ENCODE results near the gene PIGR. TPM values are rescaled to one million over a fixed set of nuclear protein-coding genes. Genes with fewer than 3 reads are reported as not detected.

The PIGR gene
- total and polyA plus RNA-seq, 10 of the 15 experiments (the other 5 are each of a cell fraction or from before 2014, with no cell fraction given), result 0.96 to 7.6 (median 1.8) TPM

GRCh38 chr1:206912445-206913095 is 33.7 kb downstream of the PIGR start:
- in situ Hi-C loops (cut with MboI) (loop anchor here (5.0 kb wide), 2 partner anchors 100 to 185 kb away; no protein-coding TSS in a partner anchor), intact Hi-C loops (cut with micrococcal nuclease; ENCODE audit: unreplicated experiment) (loop anchor here (1.0 to 10.0 kb wide), 7 partner anchors 18 to 408 kb away; partner anchors contain the start of genes DYRK3 and RASSF5)
- no peak overlapping the region for H3K27ac ChIP-seq (ENCODE audit: control insufficient read depth, insufficient read depth)
- ChIA-PET CTCF (interaction anchor here (0.6 to 12.9 kb wide), 76 partner anchors 9 to 329 kb away, joined by 3 to 643 read pairs (median 5); partner anchors contain the start of genes DYRK3, FCAMR, FCMR and IL10), SMC1A (ENCODE audit: uncharacterized antibody, unreplicated experiment) (interaction anchor here (0.7 to 12.6 kb wide), 47 partner anchors 9 to 368 kb away, joined by 3 to 431 read pairs (median 5); partner anchors contain the start of genes DYRK3, FCAMR, FCMR and IL20), RAD21 (ENCODE audit: unreplicated experiment) (interaction anchor here (0.7 to 12.9 kb wide), 47 partner anchors 9 to 441 kb away, joined by 3 to 371 read pairs (median 5); partner anchors contain the start of genes DYRK3, FCMR and IL20), POLR2A (interaction anchor here (0.9 to 12.2 kb wide), 6 partner anchors 10 to 177 kb away, joined by 3 to 222 read pairs (median 6); partner anchors contain the start of gene FCMR)
- peaks cover 18 to 40% of the 10 kb centered on the region in 2 experiments for H3K36me3 ChIP-seq (ENCODE audit: control insufficient read depth in 2 of 2, insufficient read depth in 2 of 2, low read length in 1 of 2)
- WGBS (ENCODE audit: insufficient coverage, insufficient replicate concordance, low lambda C conversion rate, missing lambda C conversion rate), result 15% methylated on average over 7 of the region's 7 CpGs
- ATAC-seq (peak; percentile 78), DNase-seq (ENCODE audit: low read depth, low spot score) (no peak), FAIRE-seq (peak; percentile 95)
- H4K20me1 ChIP-seq (ENCODE audit: control insufficient read depth, insufficient read depth), result peaks cover 7% of the 10 kb centered on the region
- H3K9me3 ChIP-seq (replicated peaks; ENCODE audit: control insufficient read depth, insufficient read depth, low read length), result no peaks in the 10 kb centered on the region
- BruUV-seq (replicated peaks), result no TSS peak
- H3K4me3 ChIP-seq, result no peak overlapping the region
- H3K79me2 ChIP-seq (ENCODE audit: control insufficient read depth, insufficient read depth, low read length), result peaks cover 44% of the 10 kb centered on the region
- peaks cover 38% of the 10 kb centered on the region for H3K4me1 ChIP-seq (ENCODE audit: control insufficient read depth, insufficient read depth, low read length)
- H3K4me2 ChIP-seq (ENCODE audit: control insufficient read depth, insufficient read depth), result no peak overlapping the region
- no peaks in the 10 kb centered on the region for H3K27me3 ChIP-seq (replicated peaks in 1 of 2; ENCODE audit: control insufficient read depth in 2 of 2, insufficient read depth in 2 of 2, low read length in 1 of 2)
- no peak overlapping the region for H2AFZ ChIP-seq (ENCODE audit: control insufficient read depth, low read depth, low read length)
- H3K9ac ChIP-seq (ENCODE audit: control insufficient read depth, insufficient read depth, low read length), result no peak overlapping the region
- TF ChIP-seq NBN (IDR thresholded peaks at IDR 0.05), result 0 out of 2 replicates have a peak, but pooled peaks have one; percentile 23
- peak; percentile 76 for TF ChIP-seq RAD21 (IDR thresholded peaks at IDR 0.05; ENCODE audit: insufficient read depth, low read depth, low read length)
- TF ChIP-seq TCF12 (IDR thresholded peaks at IDR 0.05; ENCODE audit: low read depth, low read length), result peak; percentile 45; the same call in 1 of the 2 replicates
- peak; percentile 40; the same call in 1 of the 2 replicates for TF ChIP-seq POLR2A (IDR thresholded peaks at IDR 0.05; ENCODE audit: low read depth, low read length)
- no peak for TF ChIP-seq CEBPZ (IDR thresholded peaks at IDR 0.05; ENCODE audit: low read depth, low read length)
- TF ChIP-seq CTCF (IDR thresholded peaks at IDR 0.05 in 2 of 3, conservative IDR thresholded peaks at IDR 0.05 in 1 of 3; ENCODE audit: control insufficient read depth in 2 of 3, extremely low read depth in 1 of 3, insufficient read depth in 1 of 3, low read depth in 3 of 3, low read length in 3 of 3), result peak; percentile 71 to 90 (median 77); a peak in 5 of 6 replicates
- no peak for TF ChIP-seq E4F1 (IDR thresholded peaks at IDR 0.05; ENCODE audit: borderline replicate concordance, partially characterized antibody)
- TF ChIP-seq PKNOX1 (IDR thresholded peaks at IDR 0.05), result peak; percentile 31; the same call in 1 of the 2 replicates
- TF ChIP-seq BHLHE40 (IDR thresholded peaks at IDR 0.05; ENCODE audit: borderline replicate concordance in 1 of 2, low read depth in 2 of 2, low read length in 1 of 2), result peak; percentile 39 to 49; a peak in 3 of 4 replicates
- 0 out of 2 replicates have a peak, but pooled peaks have one; percentile 36 for TF ChIP-seq YY1 (IDR thresholded peaks at IDR 0.05; ENCODE audit: low read depth, low read length)
- TF ChIP-seq SMC3 (IDR thresholded peaks at IDR 0.05; ENCODE audit: borderline replicate concordance, low read length), result peak; percentile 88
- no peak for TF ChIP-seq PAX8 (IDR thresholded peaks at IDR 0.05)
- TF ChIP-seq RB1 (IDR thresholded peaks at IDR 0.05; ENCODE audit: borderline replicate concordance), result 0 out of 2 replicates have a peak, but pooled peaks have one; percentile 7
